WTC11 (cell line): ENCODE data around the gene STXBP2. TPM values are rescaled to one million over a fixed set of nuclear protein-coding genes. Genes with fewer than 3 reads are reported as not detected.

ENCODE experiments used
- ATF2 ChIP-seq: sonication (generic); formaldehyde crosslinking; IDR thresholded peaks from 2 replicates; pipeline ENCODE4 v1.8.1; 2022; ENCODE audit warnings: low read depth, missing genetic modification reagents, borderline replicate concordance
- CTCF ChIP-seq: fragments of 200-600 bp; IDR thresholded peaks from 2 replicates; pipeline ENCODE4 v1.8.0; 2022; ENCODE audit warnings: antibody characterized with exemption
- EMX1 ChIP-seq: fragments of 250-450 bp; sonication (Bioruptor Pico); IDR thresholded peaks from 2 replicates; pipeline ENCODE4 v1.8.0; 2021; ENCODE audit warnings: mild to moderate bottlenecking
- ESRRA ChIP-seq: sonication (generic); formaldehyde crosslinking; IDR thresholded peaks from 2 replicates; pipeline ENCODE4 v1.8.1; 2022; ENCODE audit warnings: mild to moderate bottlenecking, missing genetic modification reagents, borderline replicate concordance
- ETV6 ChIP-seq: sonication (generic); formaldehyde crosslinking; IDR thresholded peaks from 2 replicates; pipeline ENCODE4 v1.8.1; 2022; ENCODE audit warnings: mild to moderate bottlenecking, missing genetic modification reagents
- FOXJ3 ChIP-seq: sonication (generic); formaldehyde crosslinking; IDR thresholded peaks from 2 replicates; pipeline ENCODE4 v1.9.0; 2021; ENCODE audit warnings: missing genetic modification reagents, mild to moderate bottlenecking, borderline replicate concordance
- GABPB1 ChIP-seq: sonication (generic); formaldehyde crosslinking; IDR thresholded peaks from 2 replicates; pipeline ENCODE4 v1.8.1; 2023; ENCODE audit warnings: mild to moderate bottlenecking, missing genetic modification reagents
- NFYB ChIP-seq: sonication (generic); formaldehyde crosslinking; conservative IDR thresholded peaks from 2 replicates; pipeline ENCODE4 v1.8.0; 2022; ENCODE audit warnings: low read depth, missing genetic modification reagents
- NR3C1 ChIP-seq: sonication (generic); formaldehyde crosslinking; conservative IDR thresholded peaks from 2 replicates; pipeline ENCODE4 v1.8.1; 2023; ENCODE audit warnings: low read depth, mild to moderate bottlenecking, missing genetic modification reagents
- OVOL2 ChIP-seq: fragments of 250-450 bp; sonication (Bioruptor Pico); IDR thresholded peaks from 2 replicates; pipeline ENCODE4 v1.9.0; 2021; ENCODE audit warnings: mild to moderate bottlenecking, borderline replicate concordance
- PREB ChIP-seq: sonication (generic); formaldehyde crosslinking; IDR thresholded peaks from 2 replicates; pipeline ENCODE4 v1.8.1; 2022; ENCODE audit warnings: mild to moderate bottlenecking, missing genetic modification reagents, moderate library complexity, borderline replicate concordance
- TEAD1 ChIP-seq: sonication (generic); formaldehyde crosslinking; IDR thresholded peaks from 2 replicates; pipeline ENCODE4 v1.8.0; 2022; ENCODE audit warnings: mild to moderate bottlenecking, missing genetic modification reagents
- TP53 ChIP-seq: sonication (generic); formaldehyde crosslinking; IDR thresholded peaks from 2 replicates; pipeline ENCODE4 v1.8.1; 2023; ENCODE audit warnings: mild to moderate bottlenecking, missing genetic modification reagents
- USF1 ChIP-seq: sonication (generic); formaldehyde crosslinking; IDR thresholded peaks from 2 replicates; pipeline ENCODE4 v1.8.0; 2022; ENCODE audit warnings: mild to moderate bottlenecking, missing genetic modification reagents
- ZNF263 ChIP-seq: sonication (generic); formaldehyde crosslinking; IDR thresholded peaks from 2 replicates; pipeline ENCODE4 v1.8.1; 2022; ENCODE audit warnings: low read depth, mild to moderate bottlenecking, moderate library complexity, missing genetic modification reagents
- ZNF281 ChIP-seq: sonication (generic); formaldehyde crosslinking; IDR thresholded peaks from 2 replicates; pipeline ENCODE4 v1.8.0; 2023; ENCODE audit warnings: mild to moderate bottlenecking, missing genetic modification reagents
- ZNF317 ChIP-seq: sonication (generic); formaldehyde crosslinking; IDR thresholded peaks from 2 replicates; pipeline ENCODE4 v1.8.1; 2023; ENCODE audit warnings: low read depth, mild to moderate bottlenecking, moderate library complexity, missing genetic modification reagents, borderline replicate concordance
- ZNF416 ChIP-seq: fragments of 250-450 bp; sonication (Bioruptor Pico); IDR thresholded peaks from 2 replicates; pipeline ENCODE4 v1.9.0; 2021; ENCODE audit warnings: mild to moderate bottlenecking, inconsistent platforms
- total RNA-seq: library from RNA; stranded (reverse); gene quantifications from 3 replicates; pipeline ENCODE4 v1.2.3, GENCODE V29; 2021
- TF ChIP-seq, protein P1 (sequence below): sonication (generic); formaldehyde crosslinking; IDR thresholded peaks from 2 replicates; pipeline ENCODE4 v1.8.1; 2022; ENCODE audit warnings: low read depth, mild to moderate bottlenecking, moderate library complexity, missing genetic modification reagents, borderline replicate concordance
- TF ChIP-seq, protein P2 (sequence below): sonication (generic); formaldehyde crosslinking; IDR thresholded peaks from 2 replicates; pipeline ENCODE4 v1.8.1; 2023; ENCODE audit warnings: mild to moderate bottlenecking, moderate library complexity, missing genetic modification reagents
- TF ChIP-seq, protein P3 (sequence below): fragments of 250-450 bp; sonication (Bioruptor Pico); IDR thresholded peaks from 2 replicates; pipeline ENCODE4 v1.9.0; 2021; ENCODE audit warnings: moderate library complexity, mild to moderate bottlenecking, inconsistent platforms, borderline replicate concordance
- TF ChIP-seq, protein P4 (sequence below): fragments of 250-450 bp; sonication (Bioruptor Pico); IDR thresholded peaks from 2 replicates; pipeline ENCODE4 v2.1.2; 2022; ENCODE audit warnings: mild to moderate bottlenecking, moderate library complexity
- TF ChIP-seq, protein P5 (sequence below): sonication (generic); formaldehyde crosslinking; IDR thresholded peaks from 2 replicates; pipeline ENCODE4 v1.8.1; 2023; ENCODE audit warnings: mild to moderate bottlenecking, missing genetic modification reagents

STXBP2 gene
- total RNA-seq, 1 experiment from 2014 or later: 68.9 TPM

- TF ChIP-seq PREB (CRISPR knock-in tag) (no peak), CTCF (peak; percentile 82), ATF2 (CRISPR knock-in tag) (no peak), NFYB (CRISPR knock-in tag) (no peak), ZNF317 (CRISPR knock-in tag) (no peak), FOXJ3 (CRISPR knock-in tag) (no peak), TEAD1 (peak; percentile 48; the same call in 1 of the 2 replicates), ZNF416 (CRISPR knock-in tag) (no peak), NR3C1 (CRISPR knock-in tag) (no peak), OVOL2 (CRISPR knock-in tag) (no peak), ZNF281 (CRISPR knock-in tag) (no peak), USF1 (CRISPR knock-in tag) (0 out of 2 replicates have a peak, but pooled peaks have one; percentile 15), ETV6 (peak; percentile 73), EMX1 (CRISPR knock-in tag) (no peak), ESRRA (CRISPR knock-in tag) (no peak; the same call in 1 of the 2 replicates), GABPB1 (CRISPR knock-in tag) (peak; percentile 51), TP53 (peak; percentile 33; the same call in 1 of the 2 replicates), ZNF263 (no peak)
- TF ChIP-seq, protein P1, sequence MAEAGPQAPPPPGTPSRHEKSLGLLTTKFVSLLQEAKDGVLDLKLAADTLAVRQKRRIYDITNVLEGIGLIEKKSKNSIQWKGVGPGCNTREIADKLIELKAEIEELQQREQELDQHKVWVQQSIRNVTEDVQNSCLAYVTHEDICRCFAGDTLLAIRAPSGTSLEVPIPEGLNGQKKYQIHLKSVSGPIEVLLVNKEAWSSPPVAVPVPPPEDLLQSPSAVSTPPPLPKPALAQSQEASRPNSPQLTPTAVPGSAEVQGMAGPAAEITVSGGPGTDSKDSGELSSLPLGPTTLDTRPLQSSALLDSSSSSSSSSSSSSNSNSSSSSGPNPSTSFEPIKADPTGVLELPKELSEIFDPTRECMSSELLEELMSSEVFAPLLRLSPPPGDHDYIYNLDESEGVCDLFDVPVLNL (CRISPR knock-in tag): no peak
- TF ChIP-seq, protein P2, sequence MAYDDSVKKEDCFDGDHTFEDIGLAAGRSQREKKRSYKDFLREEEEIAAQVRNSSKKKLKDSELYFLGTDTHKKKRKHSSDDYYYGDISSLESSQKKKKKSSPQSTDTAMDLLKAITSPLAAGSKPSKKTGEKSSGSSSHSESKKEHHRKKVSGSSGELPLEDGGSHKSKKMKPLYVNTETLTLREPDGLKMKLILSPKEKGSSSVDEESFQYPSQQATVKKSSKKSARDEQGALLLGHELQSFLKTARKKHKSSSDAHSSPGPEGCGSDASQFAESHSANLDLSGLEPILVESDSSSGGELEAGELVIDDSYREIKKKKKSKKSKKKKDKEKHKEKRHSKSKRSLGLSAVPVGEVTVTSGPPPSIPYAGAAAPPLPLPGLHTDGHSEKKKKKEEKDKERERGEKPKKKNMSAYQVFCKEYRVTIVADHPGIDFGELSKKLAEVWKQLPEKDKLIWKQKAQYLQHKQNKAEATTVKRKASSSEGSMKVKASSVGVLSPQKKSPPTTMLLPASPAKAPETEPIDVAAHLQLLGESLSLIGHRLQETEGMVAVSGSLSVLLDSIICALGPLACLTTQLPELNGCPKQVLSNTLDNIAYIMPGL (CRISPR knock-in tag): peak; percentile 77; the same call in 1 of the 2 replicates
- TF ChIP-seq, protein P3, sequence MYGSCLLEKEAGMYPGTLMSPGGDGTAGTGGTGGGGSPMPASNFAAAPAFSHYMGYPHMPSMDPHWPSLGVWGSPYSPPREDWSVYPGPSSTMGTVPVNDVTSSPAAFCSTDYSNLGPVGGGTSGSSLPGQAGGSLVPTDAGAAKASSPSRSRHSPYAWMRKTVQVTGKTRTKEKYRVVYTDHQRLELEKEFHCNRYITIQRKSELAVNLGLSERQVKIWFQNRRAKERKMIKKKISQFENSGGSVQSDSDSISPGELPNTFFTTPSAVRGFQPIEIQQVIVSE (CRISPR knock-in tag): no peak
- TF ChIP-seq, protein P4, sequence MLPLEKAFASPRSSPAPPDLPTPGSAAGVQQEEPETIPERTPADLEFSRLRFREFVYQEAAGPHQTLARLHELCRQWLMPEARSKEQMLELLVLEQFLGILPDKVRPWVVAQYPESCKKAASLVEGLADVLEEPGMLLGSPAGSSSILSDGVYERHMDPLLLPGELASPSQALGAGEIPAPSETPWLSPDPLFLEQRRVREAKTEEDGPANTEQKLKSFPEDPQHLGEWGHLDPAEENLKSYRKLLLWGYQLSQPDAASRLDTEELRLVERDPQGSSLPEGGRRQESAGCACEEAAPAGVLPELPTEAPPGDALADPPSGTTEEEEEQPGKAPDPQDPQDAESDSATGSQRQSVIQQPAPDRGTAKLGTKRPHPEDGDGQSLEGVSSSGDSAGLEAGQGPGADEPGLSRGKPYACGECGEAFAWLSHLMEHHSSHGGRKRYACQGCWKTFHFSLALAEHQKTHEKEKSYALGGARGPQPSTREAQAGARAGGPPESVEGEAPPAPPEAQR (CRISPR knock-in tag): no peak
- TF ChIP-seq, protein P5, sequence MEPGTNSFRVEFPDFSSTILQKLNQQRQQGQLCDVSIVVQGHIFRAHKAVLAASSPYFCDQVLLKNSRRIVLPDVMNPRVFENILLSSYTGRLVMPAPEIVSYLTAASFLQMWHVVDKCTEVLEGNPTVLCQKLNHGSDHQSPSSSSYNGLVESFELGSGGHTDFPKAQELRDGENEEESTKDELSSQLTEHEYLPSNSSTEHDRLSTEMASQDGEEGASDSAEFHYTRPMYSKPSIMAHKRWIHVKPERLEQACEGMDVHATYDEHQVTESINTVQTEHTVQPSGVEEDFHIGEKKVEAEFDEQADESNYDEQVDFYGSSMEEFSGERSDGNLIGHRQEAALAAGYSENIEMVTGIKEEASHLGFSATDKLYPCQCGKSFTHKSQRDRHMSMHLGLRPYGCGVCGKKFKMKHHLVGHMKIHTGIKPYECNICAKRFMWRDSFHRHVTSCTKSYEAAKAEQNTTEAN (CRISPR knock-in tag): no peak
These were observed 43.9 kb downstream of the STXBP2 start, which contains the start of gene TRAPPC5 (continued) for GRCh38 chr19:7680606-7681339.
